Spleen (tissue), 7 donors: ENCODE results near the gene LDLRAD4.

ENCODE experiments used
- POLR2A ChIP-seq, 3 donors: fragments of 450-650 bp; IDR thresholded peaks; one replicate each; pipeline ENCODE4 v1.5.1; 2017; ENCODE audit warnings: antibody characterized with exemption in 3 of 3, mild to moderate bottlenecking in 1 of 3
- TF ChIP-seq, protein P1 (sequence below), 11 experiments: fragments of 200-600 bp in 7 of 11; fragments of 450-650 bp in 4 of 11; sonication (generic) in 4 of 11; IDR thresholded peaks in 8 of 11; conservative IDR thresholded peaks in 3 of 11; 1 replicate in 7 of 11; 2 replicates in 4 of 11; pipeline versions ENCODE4 v1.4.0 to v1.8.0; 2016 to 2021; ENCODE audit warnings: antibody characterized with exemption in 11 of 11, inconsistent platforms in 4 of 11, mild to moderate bottlenecking in 1 of 11
- donor health status: DM: no; HTN: no; CAD: no; lungs with moderate emphysema.
- donor health status: DM: no; HTN: no; CAD: no.
- donor health status: DM: no; HTN: no; CAD: no.

DNA sequence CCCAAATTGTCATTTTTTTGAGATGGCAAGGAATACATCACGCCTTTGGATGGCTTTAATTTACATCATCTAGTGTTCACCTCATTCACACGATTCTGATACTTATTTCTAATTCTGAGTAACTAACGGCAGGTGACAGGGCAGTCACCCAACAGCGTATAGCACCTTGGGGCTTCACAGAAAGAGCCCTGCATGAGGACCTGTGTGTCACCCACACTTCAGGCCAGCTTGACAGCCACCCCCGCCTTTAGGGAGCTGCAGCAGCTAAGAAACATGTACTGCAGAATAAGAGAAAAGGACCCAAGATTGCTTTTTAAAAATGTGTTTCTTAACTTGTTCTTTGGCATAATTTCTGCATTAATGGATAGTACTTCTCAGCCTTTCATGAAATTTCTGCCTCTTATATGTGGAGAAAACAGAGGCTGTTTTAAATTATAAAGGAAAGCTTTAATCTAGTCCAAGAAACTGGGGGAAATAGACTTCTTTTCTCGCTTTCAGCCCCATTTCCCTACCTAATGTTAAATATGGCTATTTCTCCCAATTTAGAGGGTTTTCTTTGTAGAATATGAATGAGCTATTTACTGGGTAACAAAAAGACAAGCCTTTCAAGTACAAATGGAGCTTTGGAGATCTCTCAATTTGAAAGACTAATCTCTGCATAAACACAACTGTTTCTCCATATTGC is 245.1 kb downstream of the LDLRAD4 start:
- TF ChIP-seq POLR2A (IDR thresholded peaks at IDR 0.05), result no peak
- TF ChIP-seq, protein P1, sequence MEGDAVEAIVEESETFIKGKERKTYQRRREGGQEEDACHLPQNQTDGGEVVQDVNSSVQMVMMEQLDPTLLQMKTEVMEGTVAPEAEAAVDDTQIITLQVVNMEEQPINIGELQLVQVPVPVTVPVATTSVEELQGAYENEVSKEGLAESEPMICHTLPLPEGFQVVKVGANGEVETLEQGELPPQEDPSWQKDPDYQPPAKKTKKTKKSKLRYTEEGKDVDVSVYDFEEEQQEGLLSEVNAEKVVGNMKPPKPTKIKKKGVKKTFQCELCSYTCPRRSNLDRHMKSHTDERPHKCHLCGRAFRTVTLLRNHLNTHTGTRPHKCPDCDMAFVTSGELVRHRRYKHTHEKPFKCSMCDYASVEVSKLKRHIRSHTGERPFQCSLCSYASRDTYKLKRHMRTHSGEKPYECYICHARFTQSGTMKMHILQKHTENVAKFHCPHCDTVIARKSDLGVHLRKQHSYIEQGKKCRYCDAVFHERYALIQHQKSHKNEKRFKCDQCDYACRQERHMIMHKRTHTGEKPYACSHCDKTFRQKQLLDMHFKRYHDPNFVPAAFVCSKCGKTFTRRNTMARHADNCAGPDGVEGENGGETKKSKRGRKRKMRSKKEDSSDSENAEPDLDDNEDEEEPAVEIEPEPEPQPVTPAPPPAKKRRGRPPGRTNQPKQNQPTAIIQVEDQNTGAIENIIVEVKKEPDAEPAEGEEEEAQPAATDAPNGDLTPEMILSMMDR (IDR thresholded peaks at IDR 0.05 in 8 of 11, conservative IDR thresholded peaks at IDR 0.05 in 3 of 11), result no peak
